ENCODE results near the gene MBD3L2. TPM values are rescaled to one million over a fixed set of nuclear protein-coding genes. Genes with fewer than 3 reads are reported as not detected.
A peak's percentile ranks its signal among the peaks of the same experiment; 100 is the strongest.
"Not testable (repeated sequence)": the region's sequence is repeated elsewhere in the genome, so short reads cannot be mapped to it uniquely, and the experiment has no call there.

Gene MBD3L2
- total RNA-seq, 1 experiment from 2014 or later, result not detected

- DNase-seq (ENCODE audit: low read depth), result not testable (repeated sequence)
These were observed 10.9 kb downstream of the MBD3L2 start for GRCh38 chr19:7059977-7060376.

GRCh38 chr19:7063339-7063738 lies 14.2 kb downstream of the MBD3L2 start:
- DNase-seq (ENCODE audit: low read depth), result no peak

GRCh38 chr19:7063764-7064418 lies 14.8 kb downstream of the MBD3L2 start:
- DNase-seq (ENCODE audit: low read depth), result no peak

- peak; percentile 33 for DNase-seq (ENCODE audit: low read depth)
These were observed 18.0 kb downstream of the MBD3L2 start for GRCh38 chr19:7067122-7067521.

GRCh38 chr19:7067716-7068115 lies 18.6 kb downstream of the MBD3L2 start:
- no peak for DNase-seq (ENCODE audit: low read depth)

GRCh38 chr19:7068599-7068998 lies 19.5 kb downstream of the MBD3L2 start:
- no peak for DNase-seq (ENCODE audit: low read depth)

- DNase-seq (ENCODE audit: low read depth), result peak; percentile 95
These were observed 20.2 kb downstream of the MBD3L2 start, which contains the start of gene ZNF557 for GRCh38 chr19:7069042-7069903. ZNF557 (plus strand) TSS chr19:7069703; CDS start chr19:7075075, 5,372 bp downstream.

- no peak for DNase-seq (ENCODE audit: low read depth)
These were observed 20.7 kb downstream of the MBD3L2 start for GRCh38 chr19:7069904-7070226.

- DNase-seq (ENCODE audit: low read depth), result no peak
These were observed 23.4 kb downstream of the MBD3L2 start for GRCh38 chr19:7072541-7072940.

- no peak for DNase-seq (ENCODE audit: low read depth)
These were observed 25.7 kb downstream of the MBD3L2 start for GRCh38 chr19:7074705-7075282.

- DNase-seq (ENCODE audit: low read depth), result no peak
These were observed 27.0 kb downstream of the MBD3L2 start for GRCh38 chr19:7076151-7076550.

GRCh38 chr19:7078008-7078407 lies 28.9 kb downstream of the MBD3L2 start:
- no peak for DNase-seq (ENCODE audit: low read depth)

- peak; percentile 40 for DNase-seq (ENCODE audit: low read depth)
These were observed 34.2 kb downstream of the MBD3L2 start for GRCh38 chr19:7083076-7083956.

- no peak for DNase-seq (ENCODE audit: low read depth)
These were observed 39.9 kb downstream of the MBD3L2 start for GRCh38 chr19:7088999-7089398.

- no peak for DNase-seq (ENCODE audit: low read depth)
These were observed 49.0 kb downstream of the MBD3L2 start for GRCh38 chr19:7098096-7098495.

GRCh38 chr19:7098701-7099596 lies 49.8 kb downstream of the MBD3L2 start:
- peak; percentile 87 for DNase-seq (ENCODE audit: low read depth)

- DNase-seq (ENCODE audit: low read depth), result no peak
These were observed 50.4 kb downstream of the MBD3L2 start for GRCh38 chr19:7099597-7099921.
